NCI-H2081 treated with DMSO at 0.1 percent for 48 hours (cell line): ENCODE measurements around the gene CFAP97.
"Not testable (repeated sequence)": the region's sequence is repeated elsewhere in the genome, so short reads cannot be mapped to it uniquely, and the experiment has no call there.

Source experiments
- DNase-seq: peaks from one replicate; lab custom pipeline; 2025; lab: John Stamatoyannopoulos, UW

The CFAP97 gene

DNA sequence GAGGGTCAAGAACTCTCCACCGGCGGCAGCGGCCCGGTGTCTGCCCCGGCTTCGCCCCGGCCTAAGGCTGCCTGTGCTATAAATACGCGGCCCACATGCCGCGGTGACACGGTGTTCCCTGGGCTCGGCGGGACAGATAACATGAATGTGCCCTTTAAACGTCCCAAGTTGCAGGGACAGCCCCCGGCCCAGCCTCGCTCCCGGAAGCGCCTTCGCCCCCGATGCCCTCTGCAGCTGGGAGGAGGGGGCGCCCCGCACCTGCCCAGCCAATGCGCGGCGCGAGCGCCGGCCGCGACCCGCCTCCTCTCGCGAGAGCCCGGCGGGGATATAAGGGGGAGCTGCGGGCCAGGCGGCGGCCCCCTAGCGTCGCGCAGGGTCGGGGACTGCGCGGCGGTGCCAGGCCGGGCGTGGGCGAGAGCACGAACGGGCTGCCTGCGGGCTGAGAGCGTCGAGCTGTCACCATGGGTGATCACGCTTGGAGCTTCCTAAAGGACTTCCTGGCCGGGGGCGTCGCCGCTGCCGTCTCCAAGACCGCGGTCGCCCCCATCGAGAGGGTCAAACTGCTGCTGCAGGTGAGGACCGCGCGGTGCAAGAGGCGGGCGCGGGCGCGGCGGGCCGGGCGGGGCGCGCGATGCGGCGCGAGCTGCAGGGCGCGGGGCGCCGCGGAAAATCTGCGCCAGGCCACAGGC is 60.7 kb downstream of the CFAP97 start, which contains the start of gene SLC25A4:
TSS of gene SLC25A4 (plus strand) at position 355 of the 689 bp plus-strand sequence. CDS start at position 462, 107 bp downstream.
- DNase-seq = peak; percentile 6

DNA sequence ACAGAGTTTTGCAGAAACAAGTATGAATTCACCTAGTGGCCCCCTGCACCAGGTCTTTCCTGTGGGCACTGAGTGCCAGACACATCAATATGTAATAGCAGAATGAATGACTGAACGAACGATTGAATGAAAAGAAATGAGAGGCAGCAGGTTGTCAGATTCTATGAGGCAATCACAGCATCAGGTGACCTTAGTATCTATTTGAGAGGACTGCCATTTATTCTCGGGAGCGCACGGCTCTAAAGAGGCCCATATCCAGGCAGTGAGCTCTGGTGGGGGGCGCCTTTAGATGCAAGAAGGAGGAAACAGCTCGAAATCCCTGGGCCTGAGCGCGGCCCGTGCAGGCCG is 61.3 kb downstream of the CFAP97 start:
- no peak for DNase-seq

DNA sequence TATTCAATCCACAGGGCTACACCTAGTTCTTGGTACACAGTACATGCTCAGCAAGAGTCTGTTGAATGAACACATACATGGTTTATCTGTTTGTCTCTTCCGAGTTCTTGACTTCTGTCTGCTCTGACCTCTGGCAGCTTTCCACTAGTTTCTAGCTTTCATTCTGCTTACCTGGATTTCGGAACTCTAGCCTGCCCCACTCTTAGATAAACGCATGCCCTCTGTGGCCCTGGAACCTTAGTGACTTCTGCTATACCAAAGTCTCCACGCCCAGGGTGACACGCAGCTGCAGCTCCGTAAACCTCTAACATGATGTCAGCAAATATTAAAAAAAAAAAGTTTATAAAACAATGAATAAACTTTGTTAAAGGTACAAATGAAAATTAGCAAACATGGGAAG is 62.0 kb downstream of the CFAP97 start:
- DNase-seq = no peak

DNA sequence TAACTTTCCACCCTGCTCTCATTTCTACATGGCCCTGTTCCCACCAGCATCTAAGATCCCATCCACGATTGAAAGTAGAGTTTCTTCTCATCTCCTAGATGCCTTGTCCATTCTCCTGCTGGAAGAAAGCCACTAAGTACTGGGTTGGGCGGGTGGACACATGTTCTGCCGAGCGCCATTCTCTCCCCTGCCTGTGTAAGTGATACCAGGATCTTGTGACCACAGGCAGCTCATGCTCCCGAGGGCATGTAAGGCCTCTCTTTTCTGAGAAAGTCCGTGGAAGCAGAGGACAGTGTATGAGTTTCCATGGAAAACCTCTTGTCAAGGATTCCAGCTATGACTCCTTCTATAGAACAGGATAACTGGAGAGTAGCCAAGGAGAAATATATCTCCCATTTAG is 64.1 kb downstream of the CFAP97 start:
- no peak for DNase-seq

DNA sequence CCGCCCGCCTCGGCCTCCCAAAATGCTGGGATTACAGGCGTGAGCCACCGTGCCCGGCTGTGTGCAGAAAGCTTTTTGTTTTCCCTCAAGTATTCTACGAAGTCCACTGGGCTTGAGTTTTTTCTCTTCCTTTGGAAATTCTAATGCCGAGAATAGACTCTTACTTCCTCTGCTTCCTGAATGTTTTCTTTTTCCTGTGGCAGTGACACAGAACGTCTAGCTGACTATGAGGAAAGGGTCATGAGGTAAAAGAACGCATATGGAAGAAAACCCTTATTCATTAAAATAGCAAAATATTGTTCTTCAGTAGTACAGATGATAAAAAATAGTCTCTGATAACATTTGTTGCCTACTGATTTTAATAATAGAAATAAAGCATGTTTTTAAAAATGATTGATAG is 65.6 kb downstream of the CFAP97 start:
- no peak for DNase-seq

DNA sequence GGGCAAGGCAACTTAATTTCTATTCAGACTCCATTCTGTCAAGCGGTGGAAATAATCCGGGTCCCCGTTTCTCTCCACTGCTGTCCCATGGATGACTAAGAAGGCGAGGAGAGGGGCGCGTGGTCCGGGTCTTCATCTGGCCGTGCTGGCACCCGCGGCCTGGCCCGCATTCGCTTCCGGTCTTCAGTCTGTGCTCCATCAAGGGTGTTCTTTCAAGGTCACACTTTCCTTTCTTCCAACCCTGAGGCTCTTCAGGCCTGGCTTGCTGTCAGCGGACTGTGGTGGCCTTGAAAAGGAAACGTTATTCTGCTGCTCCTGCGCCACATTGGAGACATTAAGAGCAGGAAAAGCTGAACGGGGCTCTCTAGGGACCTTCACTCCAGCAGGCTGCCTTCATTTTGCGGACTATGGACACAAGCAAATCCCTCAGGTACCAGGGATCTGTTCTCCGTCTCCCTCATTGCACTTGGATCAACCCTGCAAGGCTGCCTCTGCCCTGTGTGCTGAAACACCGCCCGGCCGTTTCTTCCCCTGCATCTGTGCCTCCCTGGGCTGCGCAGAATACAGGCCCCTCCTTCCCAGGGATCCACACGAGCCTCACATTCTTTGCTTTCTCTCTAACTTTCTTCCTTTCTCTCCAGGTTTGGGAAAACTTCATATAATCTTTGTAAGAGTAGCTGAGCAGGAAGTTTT is 66.4 kb downstream of the CFAP97 start:
- no peak for DNase-seq

DNA sequence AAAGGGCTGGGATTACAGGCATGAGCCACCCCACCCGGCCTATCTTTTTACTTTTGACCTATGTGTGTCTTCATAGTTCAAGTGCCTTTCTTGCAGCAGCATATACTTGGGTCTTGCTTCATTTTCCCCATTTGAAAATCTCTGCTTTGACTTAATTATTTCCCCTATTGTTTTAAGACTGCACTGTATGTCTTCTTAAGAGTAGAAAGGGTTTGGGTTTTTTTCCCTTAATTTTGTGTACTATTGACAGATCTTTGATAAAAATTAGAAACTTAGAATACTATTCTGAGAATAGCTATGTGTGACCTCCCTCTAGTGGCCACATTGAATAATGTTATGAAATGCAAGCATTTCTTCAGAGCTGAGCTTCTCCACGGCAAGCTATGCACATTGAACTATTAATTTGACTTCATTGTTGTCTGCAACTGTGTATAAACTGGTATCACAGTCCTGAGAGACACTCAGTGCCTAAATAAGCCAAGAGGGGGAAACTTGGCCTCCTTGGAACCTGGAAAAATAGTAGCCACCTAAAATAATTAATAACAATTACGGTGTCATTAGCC is 69.4 kb downstream of the CFAP97 start:
- DNase-seq = no peak

DNA sequence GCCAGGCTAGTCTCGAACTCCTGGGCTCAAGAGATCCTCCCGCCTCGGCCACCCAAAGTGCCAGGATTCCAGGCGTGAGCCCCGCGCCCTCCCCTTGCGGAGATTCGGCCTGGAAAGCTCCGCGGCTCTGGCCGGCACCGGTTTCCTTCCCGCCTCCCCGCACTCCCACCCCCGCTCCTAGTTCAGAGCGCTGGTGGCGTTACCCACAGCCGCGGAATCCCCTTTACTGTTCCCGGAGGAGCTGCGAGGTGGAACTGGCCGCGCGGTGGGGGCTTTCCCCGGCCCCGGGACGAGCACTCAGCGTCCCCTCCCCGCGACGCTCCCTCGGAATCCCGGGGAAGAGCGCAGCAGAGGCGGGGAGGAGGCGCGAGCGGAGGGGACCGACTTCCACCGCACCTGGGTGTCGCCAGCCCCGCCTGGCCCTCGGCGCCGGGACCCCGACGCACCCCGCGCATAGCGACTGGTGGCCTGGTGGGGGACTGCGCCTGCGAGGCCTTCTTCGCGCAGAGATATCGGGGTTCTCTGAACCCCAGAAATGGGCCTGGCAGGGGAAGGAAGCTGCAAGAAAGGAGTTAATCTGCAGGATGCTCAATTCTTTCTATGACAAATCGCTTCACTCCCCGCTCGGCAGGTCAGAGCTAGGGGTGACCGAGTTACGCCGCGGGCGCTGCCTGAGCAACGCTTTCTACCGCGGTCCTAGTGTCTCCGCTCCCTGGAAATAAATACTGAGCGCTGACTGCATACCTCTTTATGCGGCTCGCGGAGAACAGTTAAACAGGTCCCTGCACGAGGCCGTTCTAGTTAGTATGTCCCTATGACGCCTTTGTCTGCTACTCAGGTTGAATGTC is 75.3 kb downstream of the CFAP97 start:
- DNase-seq = no peak

DNA sequence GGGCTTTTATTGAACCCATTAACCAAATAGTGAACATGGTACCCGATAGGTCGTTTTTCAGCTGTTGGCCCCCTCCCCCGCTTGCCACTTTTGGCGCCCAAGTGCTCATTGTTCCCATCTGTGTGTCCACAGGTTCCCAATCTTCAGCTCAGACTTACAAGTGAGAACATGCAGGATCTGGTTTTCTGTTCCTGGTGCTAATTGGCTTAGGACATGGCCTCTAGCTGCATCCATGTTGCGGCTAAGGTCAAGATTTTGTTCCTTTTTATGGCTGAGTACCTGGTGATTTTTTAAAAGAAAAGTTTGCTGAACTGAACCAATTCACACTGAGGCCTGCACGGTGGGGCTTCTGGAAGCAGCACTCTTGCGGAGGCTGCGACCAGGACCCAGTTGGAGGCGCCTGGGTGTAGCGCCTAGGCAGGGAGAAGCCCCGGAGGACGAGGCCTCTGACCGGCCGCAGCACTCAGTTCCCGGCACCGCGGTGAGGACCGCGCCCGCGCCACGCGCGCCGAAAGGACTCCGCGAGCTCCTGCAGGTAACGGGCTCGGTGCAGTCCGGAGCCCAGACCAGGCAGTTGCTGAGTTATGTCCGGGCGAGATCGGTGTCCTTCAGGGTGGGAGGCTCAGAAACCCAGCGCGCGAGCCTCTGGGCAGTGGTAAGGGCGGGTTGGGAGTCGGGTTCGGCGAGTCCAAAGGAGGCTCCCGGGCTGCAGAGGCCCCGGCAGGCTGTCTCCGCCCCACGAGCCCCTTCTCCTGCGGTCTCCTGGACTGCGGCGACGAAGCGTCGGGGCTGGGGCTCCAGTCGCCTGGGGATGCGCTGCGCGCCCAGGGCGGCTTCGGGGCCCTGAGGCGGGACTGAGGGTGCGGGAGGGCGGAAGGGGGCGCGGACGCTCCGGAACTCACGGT is 76.5 kb downstream of the CFAP97 start:
- DNase-seq = no peak

DNA sequence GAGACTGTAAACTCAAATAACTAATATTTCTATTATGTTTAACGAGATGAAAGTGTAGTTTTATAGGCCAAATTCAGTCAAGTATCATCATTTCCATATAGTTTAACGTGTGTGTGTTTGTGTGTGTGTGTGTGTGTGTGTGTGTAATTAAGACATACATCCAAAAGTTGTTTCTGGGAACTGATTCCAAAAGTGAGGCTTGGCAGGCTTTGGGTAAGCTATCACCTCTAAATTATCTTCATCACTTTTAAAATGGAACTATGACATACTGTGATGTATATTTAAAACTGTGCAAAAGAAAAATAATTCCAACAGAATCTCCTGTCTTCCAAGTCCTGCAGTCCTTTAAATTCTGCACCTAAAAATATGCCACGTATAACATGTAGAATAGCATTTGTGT is 79.8 kb downstream of the CFAP97 start:
- DNase-seq = no peak

DNA sequence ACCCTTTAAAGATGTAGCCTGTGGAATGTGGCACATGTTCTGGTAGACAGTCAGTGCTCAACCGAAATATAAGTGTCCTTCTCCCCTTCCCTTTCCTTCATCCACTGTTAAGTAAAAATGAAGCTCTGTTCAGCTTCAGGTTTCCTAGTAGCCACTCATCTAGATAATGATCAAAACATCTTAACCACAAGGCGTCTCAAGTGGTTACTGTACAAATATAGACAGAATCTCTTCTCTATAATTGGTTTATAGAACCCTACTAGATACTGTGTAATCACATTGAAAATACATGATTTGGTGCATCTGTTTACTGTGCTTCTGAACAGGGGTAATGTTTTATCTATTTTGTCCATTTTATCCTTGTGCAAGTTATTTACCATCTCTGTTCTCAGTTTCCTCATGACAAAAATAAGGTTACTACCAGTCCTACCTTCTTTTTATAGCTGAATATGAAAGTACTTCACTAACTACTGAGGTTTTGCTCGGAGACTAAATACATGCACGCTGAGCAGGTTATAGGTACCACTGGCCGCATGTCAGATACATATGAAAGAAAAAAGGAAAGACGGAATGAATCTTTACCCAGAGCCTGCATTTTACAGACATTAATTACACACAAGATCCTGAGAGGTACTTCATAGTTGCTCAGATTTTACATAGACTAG is 81.0 kb downstream of the CFAP97 start:
- DNase-seq = no peak

DNA sequence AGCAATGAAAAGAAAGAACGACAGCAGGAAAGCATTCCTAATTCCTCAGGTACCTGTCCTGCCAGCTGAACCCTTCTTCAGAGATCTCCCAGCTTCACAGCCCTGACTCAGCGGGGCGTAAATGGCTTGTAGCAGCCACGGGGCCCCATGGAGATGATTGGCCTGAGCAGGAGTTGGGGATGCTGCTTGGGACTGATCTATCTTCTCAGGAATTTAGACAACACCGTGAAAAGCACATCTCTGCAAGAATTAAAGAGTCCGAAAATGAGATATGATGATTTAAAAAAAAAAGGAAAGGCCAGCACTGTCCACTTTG is 83.2 kb downstream of the CFAP97 start:
- DNase-seq = no peak

DNA sequence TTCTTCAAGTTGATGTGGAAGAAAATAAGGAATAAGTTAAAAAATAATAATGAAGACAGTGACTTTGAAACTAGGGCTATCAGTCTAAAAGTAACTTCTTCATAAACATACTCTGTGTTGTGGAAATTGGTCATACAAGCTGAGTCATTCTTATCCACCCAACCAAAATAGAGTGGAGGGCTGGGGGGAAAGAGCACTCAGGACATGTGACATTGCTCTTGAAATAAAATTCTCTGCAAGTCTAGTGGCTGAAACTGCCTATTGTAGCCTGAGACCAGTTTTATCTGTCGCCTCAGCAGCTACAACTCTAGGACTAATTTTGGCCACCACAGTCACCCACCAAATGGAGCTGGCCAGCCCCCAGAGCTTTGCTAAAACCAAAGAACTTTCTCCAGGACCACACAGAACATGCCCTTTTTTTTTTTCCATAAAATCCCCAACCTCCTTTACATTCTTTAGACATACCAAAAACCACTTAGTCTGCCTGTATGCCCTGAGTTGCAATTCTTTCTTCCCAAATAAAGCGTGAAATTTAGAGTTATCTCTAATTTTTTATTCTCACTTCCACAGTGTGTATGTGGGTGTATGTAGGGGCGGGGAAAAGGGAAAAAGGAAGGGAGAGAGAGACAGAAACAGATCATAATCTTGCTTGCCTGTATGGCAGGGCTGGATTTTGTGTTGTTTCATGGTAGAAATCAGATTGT is 83.7 kb downstream of the CFAP97 start:
- DNase-seq = no peak

DNA sequence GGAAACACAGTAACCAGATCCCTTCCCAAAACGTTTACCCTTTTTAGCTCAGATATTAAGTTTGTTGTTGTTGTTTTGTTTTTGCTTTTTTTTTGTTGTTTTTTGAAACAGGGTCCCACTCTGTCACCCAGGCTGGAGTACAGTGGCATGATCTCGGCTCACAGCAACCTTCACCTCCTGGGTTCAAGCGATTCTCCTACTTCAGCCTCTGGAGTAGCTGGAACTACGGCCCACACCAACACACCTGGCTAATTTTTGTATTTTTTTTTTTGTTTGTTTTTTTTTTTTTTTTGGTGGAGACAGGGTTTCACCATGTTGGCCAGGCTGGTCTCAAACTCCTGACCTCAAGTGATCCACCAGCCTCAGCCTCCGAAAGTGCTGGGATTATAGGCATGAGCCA is 84.3 kb downstream of the CFAP97 start:
- not testable (repeated sequence) for DNase-seq

DNA sequence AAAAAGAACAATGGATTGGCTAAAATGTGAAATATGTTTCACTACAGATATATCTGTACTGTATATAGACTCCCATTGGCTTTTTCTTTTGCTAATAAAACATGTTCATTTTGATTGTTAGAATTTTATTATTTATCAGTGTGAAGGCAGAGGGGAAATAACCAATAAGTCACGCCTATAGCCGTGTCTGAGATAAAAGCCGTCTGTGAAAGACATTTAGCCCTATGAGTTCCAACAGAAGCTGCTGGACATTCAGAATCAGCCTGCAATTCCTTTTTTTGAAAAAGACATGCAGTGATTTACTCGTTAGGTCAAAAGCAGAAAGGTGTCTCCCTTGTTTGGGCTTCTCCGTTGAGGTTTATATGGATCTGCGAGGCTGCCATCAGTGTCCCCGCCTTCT is 84.9 kb downstream of the CFAP97 start:
- DNase-seq = no peak

DNA sequence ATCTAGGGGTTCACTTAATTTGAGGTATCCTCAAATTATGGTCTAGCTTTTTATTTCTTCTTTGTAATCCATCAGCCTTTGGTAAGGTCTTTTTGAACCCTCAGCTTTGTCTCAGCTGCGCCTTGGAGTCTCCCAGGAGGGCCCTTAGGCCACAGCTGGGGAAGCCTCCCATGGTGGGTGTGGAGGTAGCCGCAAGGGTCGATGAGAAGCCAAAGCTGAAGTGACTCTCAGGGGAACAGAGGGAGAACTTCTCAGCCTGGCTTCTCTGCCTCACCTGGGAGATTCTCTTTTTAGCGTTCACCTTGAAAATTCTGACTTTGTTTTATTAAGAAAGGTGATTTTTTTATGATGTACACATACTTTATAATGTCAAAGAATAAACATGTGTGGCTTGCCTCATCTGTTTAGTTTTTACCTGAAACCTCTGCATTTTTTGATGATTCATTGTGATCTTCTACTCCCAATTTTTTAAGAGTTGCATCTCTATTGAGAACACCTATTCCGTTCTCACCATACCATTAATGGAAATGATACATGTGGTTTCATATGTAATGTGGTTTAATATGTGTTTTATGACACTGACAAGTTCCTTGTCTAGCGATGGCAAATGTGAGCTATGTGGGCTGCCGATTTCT is 86.4 kb downstream of the CFAP97 start:
- no peak for DNase-seq

DNA sequence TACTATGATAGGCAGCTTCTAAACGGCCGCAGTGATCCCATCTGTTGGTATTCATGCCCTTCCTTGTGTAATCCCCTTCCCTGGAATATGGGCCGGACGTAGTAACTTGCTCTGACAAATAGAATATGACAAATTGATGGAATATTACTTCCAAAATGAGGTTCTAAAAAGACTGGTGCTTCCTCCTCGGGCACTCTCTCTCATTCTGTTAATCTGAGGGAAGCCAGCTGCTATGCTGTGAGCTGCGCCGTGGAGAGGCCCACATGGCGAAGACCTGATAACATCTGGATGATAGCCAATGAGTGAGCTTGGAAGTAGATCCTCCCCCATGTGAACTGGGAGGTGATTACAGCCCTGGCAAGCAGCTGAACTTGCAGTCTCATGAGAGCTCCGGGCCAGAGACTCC is 88.0 kb downstream of the CFAP97 start:
- no peak for DNase-seq

DNA sequence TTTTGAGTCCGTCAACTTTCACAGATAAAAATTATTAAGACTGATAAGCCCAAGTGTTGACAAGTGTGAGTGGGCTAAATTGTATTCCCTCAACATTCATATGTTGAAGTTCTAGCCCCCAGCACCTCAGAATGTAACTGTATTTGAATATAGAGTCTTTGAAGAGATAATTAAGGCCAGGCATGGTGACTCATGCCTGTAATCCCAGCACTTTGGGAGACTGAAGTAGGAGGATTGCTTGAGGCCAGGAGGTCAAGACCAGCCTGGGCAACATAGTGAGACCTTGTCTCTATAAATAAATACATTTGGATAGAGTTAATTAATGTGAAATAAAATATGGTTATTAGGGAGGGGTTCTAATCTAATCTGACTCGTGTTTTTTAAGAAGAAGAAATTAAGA is 90.5 kb downstream of the CFAP97 start:
- no peak for DNase-seq

DNA sequence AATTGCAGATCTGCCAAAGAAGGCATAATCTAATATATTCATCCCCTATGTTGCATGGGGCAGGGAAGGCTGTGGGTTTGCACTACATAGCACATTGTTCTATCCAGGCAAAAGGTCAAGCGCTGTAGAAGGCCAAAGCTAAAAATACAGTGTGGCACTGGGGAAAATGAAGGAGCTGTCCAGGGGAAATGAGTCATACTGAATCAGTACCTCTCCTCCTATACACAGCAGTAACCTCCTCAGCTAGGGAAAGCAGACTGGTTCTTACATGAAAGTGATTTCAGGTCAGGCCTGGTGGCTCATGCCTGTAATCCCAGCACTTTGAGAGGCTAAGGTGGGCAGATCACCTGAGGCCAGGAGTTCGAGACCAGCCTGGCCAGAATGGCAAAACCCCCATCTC is 91.7 kb downstream of the CFAP97 start:
- no peak for DNase-seq

DNA sequence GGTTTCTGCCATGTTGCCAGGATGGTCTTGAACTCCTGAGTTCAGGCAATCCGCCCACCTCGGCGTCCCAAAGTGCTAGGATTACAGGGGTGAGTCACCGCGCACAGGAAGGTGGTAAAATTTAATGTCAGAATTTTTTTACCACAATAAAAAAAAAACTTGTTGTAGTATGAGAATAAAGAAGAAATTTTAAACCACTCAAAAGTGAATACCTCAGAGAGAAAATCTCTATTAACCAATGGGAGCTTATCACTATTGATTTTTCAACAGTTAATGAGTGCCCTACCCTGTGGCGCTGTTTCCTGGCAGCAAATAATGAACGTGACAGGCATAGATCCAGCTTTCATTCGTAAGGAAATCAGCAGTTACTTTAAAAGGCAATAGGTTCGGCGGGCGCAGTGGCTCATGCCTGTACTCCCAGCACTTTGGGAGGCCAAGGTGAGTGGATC is 93.4 kb downstream of the CFAP97 start:
- no peak for DNase-seq
